Liver (tissue), 9 donors: ENCODE measurements around the gene PTPN14. TPM values are rescaled to one million over a fixed set of nuclear protein-coding genes. Genes with fewer than 3 reads are reported as not detected.

ENCODE experiments used
- DNase-seq: peaks from one replicate; pipeline ENCODE4 v3.0.0-alpha.2; 2017; ENCODE audit warnings: low spot score
- H3K27ac ChIP-seq, 2 donors: one replicate each; pipeline ENCODE4 v1.7.0; 2013; ENCODE audit warnings: inconsistent platforms in 2 of 2, low read length in 2 of 2, control low read depth in 1 of 2, low read depth in 1 of 2, mild to moderate bottlenecking in 1 of 2
- H3K27me3 ChIP-seq, 4 donors: one replicate each; pipeline versions ENCODE4 v1.6.1 to v1.7.0; 2013; ENCODE audit warnings: low read length in 3 of 4, inconsistent platforms in 1 of 4, mild to moderate bottlenecking in 1 of 4, moderate library complexity in 1 of 4; ENCODE audit not compliant: control insufficient read depth in 4 of 4, insufficient read depth in 4 of 4
- H3K36me3 ChIP-seq, 4 donors: one replicate each; pipeline versions ENCODE4 v1.6.1 to v1.7.0; 2013; ENCODE audit warnings: low read length in 3 of 4, mild to moderate bottlenecking in 3 of 4, low read depth in 1 of 4, moderate library complexity in 1 of 4; ENCODE audit not compliant: control insufficient read depth in 4 of 4, insufficient read depth in 3 of 4
- H3K4me1 ChIP-seq, 4 donors: one replicate each; pipeline versions ENCODE4 v1.6.1 to v1.7.0; 2013; ENCODE audit warnings: low read length in 3 of 4, mild to moderate bottlenecking in 3 of 4, moderate library complexity in 1 of 4; ENCODE audit not compliant: control insufficient read depth in 4 of 4, insufficient read depth in 4 of 4
- H3K4me3 ChIP-seq, 3 donors: one replicate each; pipeline versions ENCODE4 v1.6.1 to v1.7.0; 2013; ENCODE audit warnings: low read length in 3 of 3, control low read depth in 1 of 3, low read depth in 1 of 3, mild to moderate bottlenecking in 1 of 3
- H3K9ac ChIP-seq, 2 donors: one replicate each; pipeline ENCODE4 v1.7.0; 2013; ENCODE audit warnings: low read length in 2 of 2, mild to moderate bottlenecking in 2 of 2, moderate library complexity in 2 of 2, control low read depth in 1 of 2, low read depth in 1 of 2
- H3K9me3 ChIP-seq, 4 donors: one replicate each; pipeline versions ENCODE4 v1.6.1 to v1.7.0; 2013; ENCODE audit warnings: low read length in 3 of 4; ENCODE audit not compliant: control insufficient read depth in 4 of 4
- FOXA2 ChIP-seq: IDR thresholded peaks from 2 replicates; pipeline ENCODE4 v1.6.1; 2016; ENCODE audit warnings: antibody characterized with exemption
- GABPA ChIP-seq, 2 donors: IDR thresholded peaks in 1 of 2; conservative IDR thresholded peaks in 1 of 2; 2 replicates each; pipeline ENCODE4 v1.6.1; 2016; ENCODE audit warnings: antibody characterized with exemption in 2 of 2, mild to moderate bottlenecking in 1 of 2, moderate library complexity in 1 of 2
- HNF4A ChIP-seq, 2 donors: conservative IDR thresholded peaks; 2 replicates each; pipeline ENCODE4 v1.6.1; 2016; ENCODE audit warnings: antibody characterized with exemption in 2 of 2, mild to moderate bottlenecking in 2 of 2
- HNF4G ChIP-seq: IDR thresholded peaks from 2 replicates; pipeline ENCODE4 v1.6.1; 2016; ENCODE audit warnings: antibody characterized with exemption
- JUND ChIP-seq, 2 donors: IDR thresholded peaks; 2 replicates each; pipeline ENCODE4 v1.6.1; 2016; ENCODE audit warnings: antibody characterized with exemption in 2 of 2
- NR2F2 ChIP-seq: IDR thresholded peaks from 2 replicates; pipeline ENCODE4 v1.6.1; 2016; ENCODE audit warnings: antibody characterized with exemption
- RXRA ChIP-seq, 2 donors: IDR thresholded peaks; 2 replicates each; pipeline ENCODE4 v1.6.1; 2017 to 2018; ENCODE audit warnings: antibody characterized with exemption in 2 of 2, mild to moderate bottlenecking in 1 of 2
- SP1 ChIP-seq: IDR thresholded peaks from 2 replicates; pipeline ENCODE4 v1.6.1; 2018; ENCODE audit warnings: antibody characterized with exemption, mild to moderate bottlenecking
- TAF1 ChIP-seq: conservative IDR thresholded peaks from 2 replicates; pipeline ENCODE4 v1.6.1; 2016; ENCODE audit warnings: antibody characterized with exemption, mild to moderate bottlenecking
- YY1 ChIP-seq: IDR thresholded peaks from 2 replicates; pipeline ENCODE4 v1.6.1; 2016; ENCODE audit warnings: antibody characterized with exemption, mild to moderate bottlenecking
- WGBS: extraction: QIAGEN DNeasy Blood & Tissue Kit; methylation state at CpG from one replicate; pipeline ENCODE4 v1.1.7; 2013; 5-methylcytosine and 5-hydroxymethylcytosine counted together
- polyA plus RNA-seq, 2 donors: library from polyadenylated mRNA; stranded (reverse) in 1 of 2; unstranded in 1 of 2; fragments of 200-250 nt in 1 of 2; fragments of >200 nt in 1 of 2; fragmentation: Nextera tagmentation in 1 of 2; extraction: Ambion mirVana in 1 of 2; gene quantifications; one replicate each; pipeline versions ENCODE4 v1.2.1 to v1.2.3, GENCODE V29; 2013 to 2015
- total RNA-seq, 2 donors: library from RNA; depleted of rRNA; stranded (reverse); fragments of >200 nt; gene quantifications; one replicate each; pipeline ENCODE4 v1.2.3, GENCODE V29; 2014
- TF ChIP-seq, protein P1 (sequence below): IDR thresholded peaks from 2 replicates; pipeline ENCODE4 v1.6.1; 2016; ENCODE audit warnings: antibody characterized with exemption
- TF ChIP-seq, protein P2 (sequence below): IDR thresholded peaks from 2 replicates; pipeline ENCODE4 v1.6.1; 2016; ENCODE audit warnings: antibody characterized with exemption
- TF ChIP-seq, protein P3 (sequence below): fragments of 150-350 bp; IDR thresholded peaks from 2 replicates; pipeline ENCODE4 v1.5.1; 2017; ENCODE audit warnings: improper control_type of control experiment, low read depth, low read length; ENCODE audit not compliant: missing input control
- donor health status: healthy.
- donor health status: healthy.
- donor health status: healthy.
- donor health status: healthy.
- donor health status: healthy.

PTPN14 gene
- total and polyA plus RNA-seq, 4 donors: 0.54 to 3.2 (median 1.5) TPM

- TF ChIP-seq NR2F2: no peak
- no peak for TF ChIP-seq RXRA (IDR thresholded peaks at IDR 0.05)
Observed at GRCh38 chr1:214420341-214420740, 131.1 kb downstream of the PTPN14 start (continued).

- Histone ChIP-seq H3K27ac (no peak overlapping the region), H3K27me3 (peaks cover 0 to 2% (median 0%) of the 10 kb centered on the region in 4 donors), H3K4me3 (no peak overlapping the region), H3K4me1 (no peaks in the 10 kb centered on the region), H3K36me3 (no peaks in the 10 kb centered on the region), H3K9ac (no peak overlapping the region), H3K9me3 (no peaks in the 10 kb centered on the region)
- 79% methylated on average over 3 of the region's 3 CpGs for WGBS
- TF ChIP-seq GABPA (IDR thresholded peaks at IDR 0.05 in 1 of 2, conservative IDR thresholded peaks at IDR 0.05 in 1 of 2): no peak
- no peak for TF ChIP-seq HNF4G
- DNase-seq: peak; percentile 51
Observed at GRCh38 chr1:214419650-214420049, 131.8 kb downstream of the PTPN14 start.

- Histone ChIP-seq H3K36me3 (no peaks in the 10 kb centered on the region), H3K4me1 (no peaks in the 10 kb centered on the region), H3K9ac (no peak overlapping the region), H3K27me3 (peaks cover 0 to 2% (median 0%) of the 10 kb centered on the region in 4 donors), H3K4me3 (no peak overlapping the region), H3K27ac (no peak overlapping the region), H3K9me3 (no peaks in the 10 kb centered on the region)
- no peak for TF ChIP-seq JUND (IDR thresholded peaks at IDR 0.05)
- no peak for TF ChIP-seq FOXA2
- no peak for TF ChIP-seq HNF4A (conservative IDR thresholded peaks at IDR 0.05)
- no peak for TF ChIP-seq YY1
- TF ChIP-seq, protein P1, sequence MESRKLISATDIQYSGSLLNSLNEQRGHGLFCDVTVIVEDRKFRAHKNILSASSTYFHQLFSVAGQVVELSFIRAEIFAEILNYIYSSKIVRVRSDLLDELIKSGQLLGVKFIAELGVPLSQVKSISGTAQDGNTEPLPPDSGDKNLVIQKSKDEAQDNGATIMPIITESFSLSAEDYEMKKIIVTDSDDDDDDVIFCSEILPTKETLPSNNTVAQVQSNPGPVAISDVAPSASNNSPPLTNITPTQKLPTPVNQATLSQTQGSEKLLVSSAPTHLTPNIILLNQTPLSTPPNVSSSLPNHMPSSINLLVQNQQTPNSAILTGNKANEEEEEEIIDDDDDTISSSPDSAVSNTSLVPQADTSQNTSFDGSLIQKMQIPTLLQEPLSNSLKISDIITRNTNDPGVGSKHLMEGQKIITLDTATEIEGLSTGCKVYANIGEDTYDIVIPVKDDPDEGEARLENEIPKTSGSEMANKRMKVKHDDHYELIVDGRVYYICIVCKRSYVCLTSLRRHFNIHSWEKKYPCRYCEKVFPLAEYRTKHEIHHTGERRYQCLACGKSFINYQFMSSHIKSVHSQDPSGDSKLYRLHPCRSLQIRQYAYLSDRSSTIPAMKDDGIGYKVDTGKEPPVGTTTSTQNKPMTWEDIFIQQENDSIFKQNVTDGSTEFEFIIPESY: no peak
- TF ChIP-seq NR2F2: no peak
- 50% methylated on average over 1 of the region's 1 CpG for WGBS
- no peak for DNase-seq
Observed at GRCh38 chr1:214418391-214418790, 133.0 kb downstream of the PTPN14 start.

DNA sequence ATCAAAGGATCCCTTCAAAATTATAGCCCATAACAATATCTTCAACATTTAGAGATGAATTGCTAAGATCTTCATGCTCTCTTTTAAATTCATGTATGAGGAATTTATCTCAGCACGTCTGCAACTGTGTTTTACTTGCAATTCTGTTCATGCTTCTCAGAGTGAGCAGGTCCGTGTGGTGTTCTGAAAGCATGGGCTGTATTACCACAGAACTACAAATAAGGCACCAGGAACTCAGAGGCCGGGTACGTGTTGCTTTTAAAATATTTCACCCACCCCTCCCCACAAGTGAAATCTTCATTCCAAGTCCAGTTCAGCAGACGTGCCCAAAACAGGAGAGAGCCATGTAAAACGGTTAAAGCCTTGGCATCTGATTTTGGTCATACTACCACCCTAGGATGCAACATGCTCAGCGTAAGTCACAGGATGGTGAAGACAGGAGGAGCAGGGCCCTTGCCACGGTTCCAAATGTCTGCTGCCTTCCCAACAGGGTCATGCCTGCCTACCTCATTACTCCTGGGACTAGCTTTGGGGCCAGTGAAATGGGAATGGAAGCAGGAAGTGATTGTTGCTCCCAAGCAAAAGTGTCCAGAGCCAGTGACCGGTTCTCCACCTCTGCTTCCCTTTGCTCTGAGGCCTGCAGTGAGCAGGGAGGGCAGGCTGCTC, 133.7 kb downstream of the PTPN14 start:
- no peak for TF ChIP-seq YY1
- H3K27ac ChIP-seq: no peak overlapping the region
- no peaks in the 10 kb centered on the region for H3K36me3 ChIP-seq
- no peaks in the 10 kb centered on the region for H3K4me1 ChIP-seq
- no peak overlapping the region for H3K9ac ChIP-seq
- no peak overlapping the region for H3K4me3 ChIP-seq
- 90% methylated on average over 9 of the region's 9 CpGs for whole genome bisulfite sequencing
- H3K27me3 ChIP-seq: peaks cover 0 to 2% (median 0%) of the 10 kb centered on the region in 4 donors
- no peaks in the 10 kb centered on the region for H3K9me3 ChIP-seq
- no peak for DNase-seq

GRCh38 chr1:214416858-214417257, 134.5 kb downstream of the PTPN14 start:
- Histone ChIP-seq H3K27me3 (peaks cover 0 to 2% (median 0%) of the 10 kb centered on the region in 4 donors), H3K4me3 (no peak overlapping the region), H3K36me3 (no peaks in the 10 kb centered on the region), H3K9ac (no peak overlapping the region), H3K27ac (no peak overlapping the region), H3K9me3 (no peaks in the 10 kb centered on the region), H3K4me1 (no peaks in the 10 kb centered on the region)
- no peak for DNase-seq
- 87% methylated on average over 2 of the region's 2 CpGs for WGBS
- TF ChIP-seq NR2F2 (no peak), YY1 (no peak), FOXA2 (no peak), JUND (IDR thresholded peaks at IDR 0.05) (no peak), TAF1 (no peak), RXRA (IDR thresholded peaks at IDR 0.05) (no peak), HNF4G (no peak), SP1 (no peak)
- TF ChIP-seq, protein P2, sequence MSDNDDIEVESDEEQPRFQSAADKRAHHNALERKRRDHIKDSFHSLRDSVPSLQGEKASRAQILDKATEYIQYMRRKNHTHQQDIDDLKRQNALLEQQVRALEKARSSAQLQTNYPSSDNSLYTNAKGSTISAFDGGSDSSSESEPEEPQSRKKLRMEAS: no peak
- TF ChIP-seq, protein P1: no peak
- TF ChIP-seq, protein P3, sequence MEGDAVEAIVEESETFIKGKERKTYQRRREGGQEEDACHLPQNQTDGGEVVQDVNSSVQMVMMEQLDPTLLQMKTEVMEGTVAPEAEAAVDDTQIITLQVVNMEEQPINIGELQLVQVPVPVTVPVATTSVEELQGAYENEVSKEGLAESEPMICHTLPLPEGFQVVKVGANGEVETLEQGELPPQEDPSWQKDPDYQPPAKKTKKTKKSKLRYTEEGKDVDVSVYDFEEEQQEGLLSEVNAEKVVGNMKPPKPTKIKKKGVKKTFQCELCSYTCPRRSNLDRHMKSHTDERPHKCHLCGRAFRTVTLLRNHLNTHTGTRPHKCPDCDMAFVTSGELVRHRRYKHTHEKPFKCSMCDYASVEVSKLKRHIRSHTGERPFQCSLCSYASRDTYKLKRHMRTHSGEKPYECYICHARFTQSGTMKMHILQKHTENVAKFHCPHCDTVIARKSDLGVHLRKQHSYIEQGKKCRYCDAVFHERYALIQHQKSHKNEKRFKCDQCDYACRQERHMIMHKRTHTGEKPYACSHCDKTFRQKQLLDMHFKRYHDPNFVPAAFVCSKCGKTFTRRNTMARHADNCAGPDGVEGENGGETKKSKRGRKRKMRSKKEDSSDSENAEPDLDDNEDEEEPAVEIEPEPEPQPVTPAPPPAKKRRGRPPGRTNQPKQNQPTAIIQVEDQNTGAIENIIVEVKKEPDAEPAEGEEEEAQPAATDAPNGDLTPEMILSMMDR: no peak
